ENCODE measurements around the gene CNNM4. TPM values are rescaled to one million over a fixed set of nuclear protein-coding genes. Genes with fewer than 3 reads are reported as not detected.
"Not testable (repeated sequence)": the region's sequence is repeated elsewhere in the genome, so short reads cannot be mapped to it uniquely, and the experiment has no call there.

Gene CNNM4
- polyA plus RNA-seq, 1 of the 3 experiments (the other 2 are of a cell fraction), result 5.5 TPM

- Histone ChIP-seq H4K20me1 (ENCODE audit: insufficient read depth) (no peaks in the 10 kb centered on the region), H2AFZ (ENCODE audit: low read depth) (no peak overlapping the region), H3K9me2 (no peaks in the 10 kb centered on the region), H3K79me2 (ENCODE audit: insufficient read depth) (no peaks in the 10 kb centered on the region), H3K27ac (ENCODE audit: low read depth in 2 of 2, low read length in 1 of 2) (no peak overlapping the region), H3K4me3 (ENCODE audit: low read depth in 2 of 2, low read length in 1 of 2) (no peak overlapping the region), H3K4me2 (no peak overlapping the region), H3K9ac (no peak overlapping the region), H3K36me3 (replicated peaks in 1 of 2; ENCODE audit: control insufficient read depth in 1 of 2, insufficient read depth in 2 of 2, low read length in 1 of 2) (no peaks in the 10 kb centered on the region), H3K4me1 (ENCODE audit: control insufficient read depth in 1 of 2, insufficient read depth in 2 of 2, low read depth in 1 of 2, low read length in 1 of 2) (peaks cover 0 to 4% of the 10 kb centered on the region in 2 experiments; a peak in 1 of 4 replicates), H3K9me3 (no peaks in the 10 kb centered on the region), H3K27me3 (ENCODE audit: insufficient read depth) (no peaks in the 10 kb centered on the region), H3F3A (replicated peaks; ENCODE audit: insufficient read depth) (no peaks in the 10 kb centered on the region)
- ChIA-PET CTCF (no interaction called here), POLR2A (no interaction called here)
- TF ChIP-seq CHD2 (IDR thresholded peaks at IDR 0.05; ENCODE audit: low read length, partially characterized antibody) (no peak), RCOR1 (IDR thresholded peaks at IDR 0.05; ENCODE audit: low read length) (no peak), MAX (IDR thresholded peaks at IDR 0.05; ENCODE audit: low read depth) (no peak), USF2 (IDR thresholded peaks at IDR 0.05; ENCODE audit: borderline replicate concordance, low read depth, low read length) (no peak), ZBTB33 (IDR thresholded peaks at IDR 0.05; ENCODE audit: borderline replicate concordance, low read depth) (no peak)
- DNase-seq, result no peak
- 88% methylated on average over 2 of the region's 6 CpGs for WGBS (ENCODE audit: low lambda C conversion rate)
Measured at GRCh38 chr2:96795076-96795475, 34.4 kb downstream of the CNNM4 start.

GRCh38 chr2:96796497-96796896 is 35.8 kb downstream of the CNNM4 start:
- DNase-seq; H3K9me2 ChIP-seq; H3K9me3 ChIP-seq; H3K27me3 ChIP-seq (ENCODE audit: insufficient read depth); H2AFZ ChIP-seq (ENCODE audit: low read depth); POLR2A ChIA-PET; H3K27ac ChIP-seq (ENCODE audit: low read depth in 2 of 2, low read length in 1 of 2); H3K4me2 ChIP-seq; H3K79me2 ChIP-seq (ENCODE audit: insufficient read depth); H4K20me1 ChIP-seq (ENCODE audit: insufficient read depth); H3F3A ChIP-seq (replicated peaks; ENCODE audit: insufficient read depth); H3K4me3 ChIP-seq (ENCODE audit: low read depth in 2 of 2, low read length in 1 of 2); H3K36me3 ChIP-seq (replicated peaks in 1 of 2; ENCODE audit: control insufficient read depth in 1 of 2, insufficient read depth in 2 of 2, low read length in 1 of 2); H3K9ac ChIP-seq: not testable (repeated sequence)
- H3K4me1 ChIP-seq (ENCODE audit: control insufficient read depth in 1 of 2, insufficient read depth in 2 of 2, low read depth in 1 of 2, low read length in 1 of 2), result peaks cover 0 to 12% of the 10 kb centered on the region in 2 experiments; a peak in 1 of 4 replicates
- CTCF ChIA-PET, result interaction anchor here (1.1 kb wide), 1 partner anchor 154 kb away, joined by 3 read pairs; no protein-coding TSS in a partner anchor
- WGBS (ENCODE audit: low lambda C conversion rate), result 92% methylated on average over 6 of the region's 6 CpGs

- no peaks in the 10 kb centered on the region for H3K36me3 ChIP-seq (replicated peaks in 1 of 2; ENCODE audit: control insufficient read depth in 1 of 2, insufficient read depth in 2 of 2, low read length in 1 of 2)
- CTCF ChIA-PET, result interaction anchor here (1.1 kb wide), 1 partner anchor 153 kb away, joined by 3 read pairs; no protein-coding TSS in a partner anchor
- POLR2A ChIA-PET, result no interaction called here
Measured at GRCh38 chr2:96797066-96797625, 36.4 kb downstream of the CNNM4 start.

More at GRCh38 chr2:96797066-96797625, 36.4 kb downstream of the CNNM4 start:
- H4K20me1 ChIP-seq (ENCODE audit: insufficient read depth), result no peaks in the 10 kb centered on the region
- no peaks in the 10 kb centered on the region for H3K27me3 ChIP-seq (ENCODE audit: insufficient read depth)
- no peak overlapping the region for H3K9ac ChIP-seq
- H3K9me2 ChIP-seq, result no peaks in the 10 kb centered on the region
- WGBS (ENCODE audit: low lambda C conversion rate), result 94% methylated on average over 16 of the region's 23 CpGs
- H3K27ac ChIP-seq (ENCODE audit: low read depth in 2 of 2, low read length in 1 of 2), result no peak overlapping the region
- H3K4me2 ChIP-seq, result no peak overlapping the region
- DNase-seq, result no peak
- no peak overlapping the region for H3K4me3 ChIP-seq (ENCODE audit: low read depth in 2 of 2, low read length in 1 of 2)
- no peak overlapping the region for H2AFZ ChIP-seq (ENCODE audit: low read depth)
- no peaks in the 10 kb centered on the region for H3F3A ChIP-seq (replicated peaks; ENCODE audit: insufficient read depth)
- H3K79me2 ChIP-seq (ENCODE audit: insufficient read depth), result no peaks in the 10 kb centered on the region
- no peaks in the 10 kb centered on the region for H3K9me3 ChIP-seq
- TF ChIP-seq SIN3A (IDR thresholded peaks at IDR 0.05; ENCODE audit: borderline replicate concordance, low read depth, low read length), result no peak
- no peak for TF ChIP-seq RCOR1 (IDR thresholded peaks at IDR 0.05; ENCODE audit: low read length)
- TF ChIP-seq CHD2 (IDR thresholded peaks at IDR 0.05; ENCODE audit: low read length, partially characterized antibody), result no peak
- no peak for TF ChIP-seq TEAD4 (IDR thresholded peaks at IDR 0.05; ENCODE audit: borderline replicate concordance, insufficient read depth)
- TF ChIP-seq RXRA (IDR thresholded peaks at IDR 0.05; ENCODE audit: borderline replicate concordance, low read depth), result no peak
- TF ChIP-seq REST (IDR thresholded peaks at IDR 0.05; ENCODE audit: low read depth, low read length), result no peak
- TF ChIP-seq TCF12 (IDR thresholded peaks at IDR 0.05), result no peak
- no peak for TF ChIP-seq GATA2 (CRISPR knock-in tag; IDR thresholded peaks at IDR 0.05)
- TF ChIP-seq MAX (IDR thresholded peaks at IDR 0.05; ENCODE audit: low read depth), result no peak
- no peak for TF ChIP-seq MEF2A (IDR thresholded peaks at IDR 0.05; ENCODE audit: borderline replicate concordance, low read depth)
- peaks cover 0 to 12% of the 10 kb centered on the region in 2 experiments; a peak in 1 of 4 replicates for H3K4me1 ChIP-seq (ENCODE audit: control insufficient read depth in 1 of 2, insufficient read depth in 2 of 2, low read depth in 1 of 2, low read length in 1 of 2)
